HL-60/S4 treated with retinoic acid at 250 ng/mL for 4 days and 3 days (cell line): ENCODE results near the gene CCDC27.
"Not testable (repeated sequence)": the region's sequence is repeated elsewhere in the genome, so short reads cannot be mapped to it uniquely, and the experiment has no call there.

Source experiments
- in situ Hi-C: fragments of 300-500 bp; cut with MboI; formaldehyde crosslinking; loops from 2 replicates; pipeline ENCODE4 v1.7.0; 2022; ENCODE audit warnings: low sequenced_read_pairs

Gene CCDC27

DNA sequence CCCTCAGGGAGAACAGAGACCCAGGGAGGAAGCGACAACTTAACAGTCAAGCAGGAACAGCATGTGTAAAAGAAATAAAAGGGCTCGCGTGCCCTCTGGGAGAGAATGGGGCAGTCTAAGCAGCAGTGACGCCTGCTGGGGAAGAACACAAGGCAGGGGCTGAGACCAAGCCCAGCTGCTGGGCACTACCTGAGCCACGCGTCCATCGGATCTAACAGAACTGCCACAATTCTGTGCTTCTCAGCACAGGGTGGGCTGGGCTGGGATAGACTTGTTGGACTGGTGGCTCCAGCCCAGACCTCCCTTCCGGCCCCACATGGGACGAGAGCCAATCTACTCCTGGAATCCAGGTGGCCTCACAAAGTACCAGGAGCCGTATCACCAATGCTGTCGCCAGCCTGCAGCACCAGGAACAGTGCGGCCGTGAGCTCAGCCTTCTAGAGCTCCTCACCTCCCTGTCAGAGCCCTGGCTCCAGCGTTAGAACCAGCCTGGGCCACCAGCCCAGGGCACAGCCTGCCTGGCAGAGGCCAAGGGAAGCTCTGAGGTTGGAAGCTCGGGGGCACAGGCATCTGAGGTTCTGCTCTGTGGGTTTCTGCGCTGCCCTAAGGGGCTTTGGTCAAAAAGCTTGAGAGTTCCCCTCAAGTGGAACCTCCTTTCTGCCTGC lies 36.6 kb downstream of the CCDC27 start:
- in situ Hi-C loops, result no loop called here

DNA sequence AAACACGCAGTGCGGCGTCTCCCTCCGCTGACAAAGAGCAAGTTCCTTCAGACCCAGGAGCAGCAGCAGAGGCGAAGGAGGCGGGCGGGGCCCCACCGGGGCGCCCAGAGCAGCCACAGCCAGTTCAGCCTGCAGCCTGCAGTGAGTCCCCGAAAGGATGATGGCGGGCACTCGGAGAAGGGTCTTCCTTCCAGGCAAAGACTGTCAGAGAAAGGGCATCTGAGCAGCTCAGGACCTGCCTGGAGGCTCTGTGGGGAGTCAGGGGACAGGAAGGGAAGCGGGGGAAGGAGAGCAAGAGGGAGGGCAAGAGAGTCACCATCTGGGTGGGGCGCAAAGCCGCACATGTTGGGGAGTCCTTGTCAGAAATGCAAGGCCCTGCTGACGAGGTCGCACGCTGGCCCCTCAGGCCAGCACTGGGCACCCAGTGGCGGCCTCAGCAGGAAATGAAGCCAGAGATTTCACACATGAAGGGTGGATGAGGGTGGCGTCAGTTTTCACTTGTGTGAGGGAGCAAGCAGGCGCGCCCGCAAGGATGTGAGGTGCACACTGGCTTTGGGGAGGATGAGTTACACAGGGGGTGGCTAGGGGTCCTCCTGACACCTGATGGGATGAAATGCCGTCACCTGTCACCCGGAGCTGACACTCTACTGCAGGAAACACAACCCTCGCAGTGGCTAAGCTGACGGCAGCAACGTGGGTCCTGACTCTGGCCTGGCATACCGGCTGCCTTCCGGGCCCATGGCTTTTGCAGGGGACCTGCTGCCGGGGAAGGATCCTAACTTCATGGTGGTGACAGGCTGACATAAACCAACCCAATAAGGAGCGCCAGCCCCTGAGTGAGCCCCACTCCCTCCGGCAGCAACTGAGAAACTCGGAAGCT lies 37.4 kb downstream of the CCDC27 start:
- in situ Hi-C loops, result no loop called here

DNA sequence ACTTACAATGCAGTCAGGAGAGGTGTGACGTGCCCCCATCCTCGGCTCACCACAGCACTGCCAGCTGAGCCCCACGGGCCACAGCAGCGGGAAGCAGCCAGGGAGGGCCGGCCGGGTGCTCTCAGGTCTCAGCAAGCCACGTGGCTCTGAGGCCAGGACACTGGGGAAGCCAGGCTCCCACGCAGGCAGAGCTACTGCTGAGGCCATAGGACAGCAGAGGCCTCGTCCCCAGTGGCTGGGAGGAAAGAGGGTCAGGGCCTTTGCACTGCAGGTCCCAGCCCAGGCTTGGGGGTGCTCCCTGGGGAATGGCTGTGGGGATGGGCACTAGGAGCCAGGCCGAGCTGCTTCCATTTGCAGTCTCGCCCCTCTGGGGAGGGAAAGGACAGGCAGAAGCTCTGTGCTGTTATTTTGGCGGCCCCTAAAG lies 38.3 kb downstream of the CCDC27 start:
- in situ Hi-C loops, result no loop called here

DNA sequence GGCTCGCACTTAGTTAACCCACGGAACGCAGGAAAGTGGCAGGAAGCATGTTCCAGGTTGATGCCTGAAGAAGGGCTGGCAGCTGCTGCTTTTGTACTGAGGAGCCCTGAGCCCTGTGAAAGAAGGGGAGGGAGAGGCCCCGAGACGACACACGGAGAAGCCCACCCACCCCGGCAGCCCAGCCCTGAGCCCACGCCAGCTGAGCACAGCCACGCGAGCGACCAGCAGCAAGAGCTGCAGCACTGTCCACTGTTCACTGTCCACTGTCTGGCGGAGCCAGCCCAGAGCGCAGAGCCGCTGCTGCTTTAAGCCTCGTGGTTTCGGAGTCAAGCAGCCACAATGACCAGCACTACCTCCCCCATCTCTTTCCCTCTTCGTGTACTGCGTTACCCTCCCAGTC lies 38.7 kb downstream of the CCDC27 start:
- in situ Hi-C loops, result no loop called here

DNA sequence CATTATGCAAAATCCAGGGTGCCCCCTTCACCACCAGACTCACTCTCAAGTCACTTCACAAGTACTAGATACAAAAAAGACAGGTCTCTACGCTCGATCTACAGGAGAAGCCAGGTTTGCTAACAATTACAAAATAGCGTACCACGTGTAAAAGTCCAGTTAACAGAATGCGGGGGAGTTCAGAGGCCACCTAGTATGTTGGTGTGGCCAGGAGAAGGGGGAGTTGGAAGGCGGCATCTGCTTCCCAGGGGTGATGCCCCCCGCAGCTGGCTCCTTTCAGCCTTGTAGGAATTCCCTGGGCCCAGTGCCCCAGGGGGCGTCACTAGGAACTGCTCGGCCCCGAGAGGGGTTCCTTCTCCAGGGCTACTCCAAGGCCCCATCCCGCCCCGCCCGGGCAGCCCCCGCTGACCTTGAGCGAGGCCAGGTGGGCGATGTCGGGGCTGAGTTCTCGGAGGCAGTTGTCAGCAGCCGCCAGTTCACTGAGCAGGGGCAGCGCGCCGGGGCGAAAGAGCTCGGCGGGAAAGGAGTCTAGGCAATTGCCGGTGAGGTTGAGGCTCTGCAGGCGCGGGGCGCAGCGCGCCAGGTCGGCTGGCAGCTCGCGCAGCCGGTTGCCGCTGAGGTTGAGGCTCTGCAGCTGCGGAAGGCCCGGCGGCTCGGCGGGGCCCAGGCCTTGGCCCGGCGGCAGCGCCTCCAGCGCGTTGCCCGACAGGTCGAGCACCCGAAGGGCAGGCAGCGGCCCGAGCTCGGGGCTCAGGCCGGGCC lies 43.4 kb downstream of the CCDC27 start:
- in situ Hi-C loops, result no loop called here

DNA sequence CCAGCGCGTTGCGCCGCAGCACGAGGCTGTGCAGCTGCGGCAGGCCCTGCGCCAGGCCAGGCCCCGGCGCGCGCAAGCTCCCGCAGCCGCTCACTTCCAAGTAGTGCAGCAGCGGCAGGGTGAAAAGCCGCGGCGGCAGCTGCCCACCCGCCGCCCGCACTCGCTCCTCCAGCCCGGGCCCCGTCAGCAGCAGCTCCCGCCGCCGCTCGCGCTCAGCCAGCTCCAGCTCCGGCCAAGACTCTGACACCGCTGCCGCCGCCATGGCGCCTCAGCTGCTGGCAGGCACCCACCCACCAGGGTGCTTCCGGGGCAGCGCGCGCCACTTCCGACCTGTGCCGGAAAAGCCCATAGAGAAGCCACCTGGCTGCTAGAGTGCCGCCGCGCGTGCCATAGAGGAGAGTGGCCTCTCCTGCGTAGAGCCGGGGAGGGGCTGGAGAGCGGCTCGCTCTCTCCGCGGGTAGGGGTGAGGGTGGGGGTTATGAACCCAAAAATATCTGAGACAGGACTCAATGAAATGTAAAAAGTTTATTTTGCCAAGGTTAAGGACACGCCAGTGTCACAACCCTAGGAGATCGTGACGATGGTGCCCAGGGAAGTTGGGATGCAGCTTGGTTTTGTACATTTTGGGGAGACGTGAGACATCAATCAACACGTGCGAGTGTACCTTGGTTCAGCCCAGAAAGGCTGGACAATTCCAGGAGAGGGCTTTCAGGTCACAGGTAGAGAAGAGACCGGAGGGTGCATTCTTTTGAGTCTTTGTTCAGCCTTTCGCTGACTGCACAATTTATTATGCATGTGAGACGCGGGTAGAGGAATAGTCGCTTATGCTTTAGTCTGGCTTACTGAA lies 44.2 kb downstream of the CCDC27 start, which contains the start of gene LRRC47:
Gene LRRC47, minus strand, starts transcription at position 284 of the 847 bp plus-strand sequence. Its CDS starts 22 bp downstream, at position 262.
- in situ Hi-C loops, result no loop called here

DNA sequence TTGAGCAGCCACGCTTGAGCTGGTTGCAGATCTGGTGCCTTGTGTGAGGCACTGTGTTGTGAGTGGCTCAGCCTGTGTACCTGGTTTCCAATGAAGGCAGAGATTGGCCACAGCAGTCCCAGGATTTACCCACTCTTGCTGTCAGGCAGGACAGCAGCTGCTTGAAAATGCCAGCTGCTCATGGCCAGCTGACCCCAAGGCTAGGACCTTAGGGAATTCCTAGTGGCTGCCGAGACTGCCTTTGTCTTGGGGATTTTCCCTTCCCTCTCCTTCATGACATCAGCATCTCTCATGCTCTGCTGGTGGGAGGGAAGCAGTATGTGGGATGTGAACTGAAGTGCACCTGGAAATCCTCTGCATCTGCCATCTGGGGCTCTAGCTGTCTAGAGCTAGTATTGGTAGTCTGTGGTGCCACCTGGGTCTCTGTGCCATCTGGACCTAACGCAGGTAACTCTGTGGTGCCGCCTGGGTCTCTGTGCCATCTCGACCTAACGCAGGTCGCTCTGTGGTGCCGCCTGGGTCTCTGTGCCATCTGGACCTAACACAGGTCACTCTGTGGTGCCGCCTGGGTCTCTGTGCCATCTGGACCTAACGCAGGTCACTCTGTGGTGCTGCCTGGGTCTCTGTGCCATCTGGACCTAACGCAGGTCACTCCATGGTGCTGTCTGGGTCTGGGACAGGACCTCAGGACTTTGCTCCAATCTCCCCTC lies 47.9 kb downstream of the CCDC27 start:
- in situ Hi-C loops, result no loop called here

DNA sequence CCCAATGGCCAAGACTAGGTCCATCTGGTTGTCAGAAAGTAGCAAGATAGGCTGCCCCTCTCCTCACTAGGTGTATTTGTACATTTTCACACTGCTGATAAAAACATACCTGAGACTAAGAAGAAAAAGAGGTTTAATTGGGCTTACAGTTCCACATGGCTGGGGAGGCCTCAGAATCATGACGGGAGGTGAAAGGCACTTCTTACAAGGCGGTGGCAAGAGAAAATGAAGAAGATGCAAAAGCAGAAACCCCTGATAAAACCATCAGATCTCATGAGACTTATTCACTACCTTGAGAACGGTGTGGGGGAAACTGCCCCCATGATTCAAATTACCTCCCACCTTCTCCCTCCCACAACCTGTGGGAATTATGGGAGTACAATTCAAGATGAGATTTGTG lies 48.5 kb downstream of the CCDC27 start:
- in situ Hi-C loops, result not testable (repeated sequence)

DNA sequence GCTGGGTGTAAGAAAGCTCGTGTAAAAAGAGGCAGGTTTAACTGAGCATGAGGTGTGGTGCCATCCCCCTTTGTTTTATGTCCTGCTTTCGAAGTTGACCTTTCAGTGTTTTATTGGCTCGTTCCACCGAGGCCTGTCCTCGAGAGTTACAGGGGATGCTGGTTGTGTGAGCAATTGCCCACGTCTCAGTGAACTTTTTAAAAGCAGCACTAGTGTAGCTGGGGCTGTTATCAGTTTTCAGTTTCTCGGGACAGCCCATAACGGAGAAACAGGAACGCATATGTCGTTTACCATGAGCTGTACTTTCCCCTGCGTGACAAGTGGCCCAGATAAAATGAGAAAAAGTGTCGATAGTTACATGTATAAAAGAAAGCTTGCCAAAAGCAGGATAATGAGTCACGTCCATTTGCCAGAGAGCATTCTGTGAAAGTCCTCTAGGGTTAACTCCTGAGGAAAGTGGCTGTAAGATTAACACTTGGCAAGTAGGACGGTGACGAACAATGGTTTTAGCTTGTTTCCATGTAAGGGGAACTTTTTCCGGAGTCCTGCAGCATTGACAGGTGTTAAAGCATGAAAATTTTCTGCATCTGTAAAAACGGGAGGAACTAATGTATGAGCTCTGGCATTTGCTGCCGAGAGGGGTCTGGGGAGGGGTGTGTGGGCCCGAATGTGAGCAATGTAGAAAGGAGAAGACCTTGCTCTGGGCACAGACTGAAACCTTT lies 51.8 kb downstream of the CCDC27 start:
- in situ Hi-C loops, result no loop called here

DNA sequence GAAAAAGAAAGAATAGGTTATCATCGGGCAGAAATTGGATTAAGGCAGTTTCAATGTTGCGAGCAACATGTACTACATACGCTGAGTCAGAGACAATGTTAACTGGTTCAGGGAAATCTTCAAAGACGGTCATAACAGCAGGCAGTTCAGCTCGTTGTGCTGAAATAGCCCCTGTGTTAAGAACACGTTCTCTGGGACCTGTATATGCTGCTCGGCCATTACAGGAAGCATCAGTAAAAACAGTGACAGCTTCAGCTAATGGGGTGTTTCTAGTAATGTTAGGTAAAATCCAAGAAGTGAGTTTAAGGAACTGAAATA lies 52.3 kb downstream of the CCDC27 start:
- in situ Hi-C loops, result not testable (repeated sequence)

DNA sequence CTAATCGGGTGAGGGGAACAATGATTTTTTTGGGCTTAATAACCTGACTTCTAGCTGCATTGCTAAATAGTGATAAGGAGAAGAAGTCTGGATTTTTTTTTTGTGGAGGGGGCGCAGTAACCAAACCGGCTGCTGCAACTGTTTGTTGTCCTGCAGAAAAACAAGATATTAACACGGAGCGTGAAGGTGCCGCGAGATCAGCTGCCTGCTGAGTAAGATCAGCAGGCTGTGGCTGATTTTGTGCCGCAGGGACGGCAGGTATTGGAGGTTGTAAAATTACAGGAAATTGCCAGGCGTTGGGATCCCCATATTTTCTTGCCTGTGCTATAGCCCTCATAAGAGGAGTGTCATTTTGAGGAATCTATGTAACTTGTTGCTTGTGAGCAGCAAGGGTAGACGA lies 52.8 kb downstream of the CCDC27 start:
- in situ Hi-C loops, result no loop called here

DNA sequence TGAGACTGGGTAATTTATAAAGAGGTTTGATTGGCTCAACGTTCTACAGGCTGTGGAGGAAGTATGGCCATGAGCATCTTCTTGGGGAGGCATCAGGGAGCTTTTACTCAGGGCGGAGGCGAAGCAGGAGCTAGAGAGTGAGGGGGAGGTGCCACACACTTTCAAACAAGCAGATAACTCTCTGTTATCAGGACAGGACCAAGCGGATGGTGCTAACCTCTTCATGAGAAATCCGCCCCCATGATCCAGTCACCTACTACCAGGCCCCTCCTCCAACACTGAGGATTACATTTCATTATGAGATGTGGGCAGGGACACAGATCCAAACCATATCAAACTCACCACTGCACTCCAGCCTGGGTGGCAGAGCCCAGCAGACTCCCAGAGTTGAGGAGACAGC lies 55.5 kb downstream of the CCDC27 start:
- in situ Hi-C loops, result no loop called here

DNA sequence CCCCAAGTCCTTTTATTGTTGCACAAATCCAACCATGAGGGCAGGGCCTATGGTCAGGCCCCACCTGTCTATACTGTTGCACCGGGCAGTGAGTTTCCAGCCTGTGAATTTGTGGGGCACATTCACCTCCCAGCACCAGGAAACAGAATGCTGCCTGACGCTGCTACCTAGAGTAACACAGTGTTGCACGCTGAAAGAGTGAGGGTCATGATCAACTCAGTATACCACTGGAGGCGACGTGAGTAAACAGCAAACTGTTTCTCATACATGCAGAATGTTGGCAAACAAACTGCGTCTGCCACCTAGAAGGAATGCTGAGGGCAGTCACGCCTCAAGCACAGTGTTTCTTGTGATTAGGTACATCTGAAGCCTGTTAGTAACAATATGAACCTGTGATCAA lies 57.4 kb downstream of the CCDC27 start:
- in situ Hi-C loops, result no loop called here

DNA sequence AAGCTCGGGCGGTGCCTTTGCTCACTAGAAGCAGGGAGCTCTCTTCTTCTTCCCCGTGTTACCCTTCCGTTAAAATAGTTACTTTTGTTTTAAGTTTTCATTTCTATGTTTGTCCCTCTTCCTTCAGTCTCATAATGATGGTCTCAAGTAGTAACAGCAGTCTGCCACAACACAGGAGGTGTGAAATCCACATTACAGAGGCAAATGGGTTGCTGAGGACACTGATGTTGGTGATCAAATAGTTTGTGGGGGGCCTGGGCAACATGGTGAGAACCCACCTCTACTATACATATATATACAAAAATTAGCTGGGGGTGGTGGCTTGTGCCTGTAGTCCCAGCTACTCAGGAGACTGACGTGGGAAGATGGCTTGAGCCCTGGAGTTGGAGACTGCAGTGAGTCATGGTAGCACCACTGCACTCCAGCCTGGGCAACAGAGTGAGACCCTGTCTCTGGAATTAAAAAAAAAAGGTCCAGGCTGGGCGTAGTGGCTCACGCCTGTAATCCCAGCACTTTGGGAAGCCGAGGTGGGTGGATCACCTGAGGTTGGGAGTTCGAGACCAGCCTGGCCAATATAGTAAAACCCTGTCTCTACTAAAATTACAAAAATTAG lies 58.0 kb downstream of the CCDC27 start:
- in situ Hi-C loops, result not testable (repeated sequence)

DNA sequence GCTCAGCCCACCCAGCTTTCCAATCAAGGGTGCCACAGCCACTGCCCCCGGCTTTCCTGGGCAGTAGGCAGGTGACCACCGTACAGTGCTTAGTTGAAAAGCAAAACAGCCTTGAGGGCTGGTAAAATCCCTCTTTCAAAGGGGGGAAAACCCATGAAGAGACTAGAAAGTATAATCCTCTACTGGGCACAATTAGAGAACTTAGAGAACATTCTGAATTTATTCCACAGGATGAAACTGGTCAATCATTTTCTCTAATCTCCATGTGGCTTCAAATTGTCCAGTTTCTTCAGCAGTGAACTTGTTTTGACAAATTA lies 59.3 kb downstream of the CCDC27 start:
- in situ Hi-C loops, result no loop called here

DNA sequence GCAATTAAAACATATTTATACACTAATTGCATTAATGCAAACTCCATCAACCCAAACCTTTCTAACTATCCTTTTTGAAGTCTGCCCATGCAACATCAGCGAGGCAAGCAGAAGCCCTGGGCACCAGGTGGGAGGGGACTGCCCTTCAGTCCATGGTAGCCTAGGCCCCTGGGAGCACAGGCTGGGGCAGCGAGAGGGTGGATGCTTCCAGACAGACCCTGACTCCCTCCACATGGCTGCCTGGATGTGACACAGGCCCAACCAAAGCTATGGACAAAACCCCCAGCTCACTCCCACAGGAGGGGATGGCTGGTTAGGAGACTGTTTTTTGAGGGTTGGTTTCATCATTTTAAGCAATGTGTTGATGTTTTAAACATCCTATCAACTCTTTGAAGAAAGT lies 61.8 kb downstream of the CCDC27 start:
- in situ Hi-C loops, result no loop called here

DNA sequence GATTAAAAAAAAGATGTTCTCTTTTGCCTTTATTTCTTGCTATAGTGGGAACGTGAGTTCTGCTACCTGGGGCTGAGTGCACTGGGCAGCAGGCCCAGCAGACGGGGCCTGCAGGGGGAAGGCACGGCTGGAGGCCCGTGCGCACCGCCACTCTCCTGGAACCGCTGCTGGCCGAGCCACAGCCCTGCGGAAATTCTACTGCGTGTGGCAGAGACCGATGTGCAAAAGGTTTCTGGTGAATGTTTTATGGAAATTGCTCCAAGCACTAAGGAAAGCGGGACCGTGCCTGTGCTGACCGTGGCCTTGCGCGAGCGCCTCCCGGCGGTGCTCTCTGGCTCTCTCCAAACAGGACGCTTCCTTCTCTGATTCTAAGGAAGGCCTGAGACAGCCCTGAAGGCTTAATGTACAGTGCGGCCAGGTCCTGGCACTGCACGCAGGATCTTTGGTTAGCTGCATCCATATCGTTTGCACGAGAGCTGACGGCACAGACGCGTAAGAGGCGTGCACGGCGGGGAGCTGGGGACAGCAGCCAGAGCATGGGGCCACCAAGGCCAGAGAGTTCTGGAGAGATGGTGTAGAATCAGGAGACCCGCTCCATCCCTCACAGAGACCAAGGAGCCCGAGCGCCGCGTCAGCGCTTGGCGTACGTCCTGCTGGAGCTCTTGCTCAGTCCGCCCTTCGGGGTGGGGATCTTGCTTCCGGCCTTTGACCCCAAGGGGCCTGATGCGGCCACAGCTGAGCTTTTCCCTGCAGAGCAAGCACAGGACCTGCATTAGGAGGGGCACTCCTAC lies 62.7 kb downstream of the CCDC27 start:
- in situ Hi-C loops, result no loop called here

DNA sequence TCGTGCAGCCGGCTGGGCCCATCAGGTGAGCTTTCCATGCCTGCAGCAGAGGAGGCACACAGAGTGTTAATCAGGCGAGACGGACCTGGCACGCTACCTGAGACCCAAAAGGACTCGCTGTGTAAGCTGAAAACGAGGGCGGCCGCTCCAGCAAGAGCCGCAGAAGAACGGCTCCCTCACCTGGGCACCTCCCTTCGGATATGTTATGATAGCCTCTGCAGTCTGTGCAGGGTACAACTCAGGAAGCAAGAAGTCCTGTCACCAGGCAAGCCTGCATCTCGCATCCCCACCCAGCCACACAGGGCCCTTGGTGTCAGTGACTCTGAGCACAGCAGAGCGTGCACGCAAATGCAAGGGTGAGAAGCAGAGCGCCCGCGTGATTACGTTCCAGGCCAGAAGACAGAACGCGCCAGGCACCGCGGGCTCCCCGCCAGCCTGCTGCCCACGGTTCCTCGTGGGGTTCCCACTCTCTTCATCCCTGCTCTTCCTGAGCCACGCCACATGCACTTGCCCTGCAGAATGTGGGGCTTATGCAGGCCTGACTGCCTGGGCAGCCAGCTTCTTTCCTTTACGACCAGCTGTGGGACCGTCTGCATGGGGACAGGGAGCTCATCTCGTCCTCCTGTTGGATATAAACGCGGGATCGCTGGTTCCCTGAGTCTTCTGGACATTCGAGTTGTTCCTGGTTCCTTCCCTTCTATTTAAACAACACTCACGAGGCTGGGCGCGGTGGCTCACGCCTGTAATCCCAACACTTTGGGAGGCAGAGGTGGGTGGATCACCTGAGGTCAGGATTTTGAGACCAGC lies 64.3 kb downstream of the CCDC27 start:
- in situ Hi-C loops, result no loop called here
